ENCODE measurements around the gene CACNG3.

DNA sequence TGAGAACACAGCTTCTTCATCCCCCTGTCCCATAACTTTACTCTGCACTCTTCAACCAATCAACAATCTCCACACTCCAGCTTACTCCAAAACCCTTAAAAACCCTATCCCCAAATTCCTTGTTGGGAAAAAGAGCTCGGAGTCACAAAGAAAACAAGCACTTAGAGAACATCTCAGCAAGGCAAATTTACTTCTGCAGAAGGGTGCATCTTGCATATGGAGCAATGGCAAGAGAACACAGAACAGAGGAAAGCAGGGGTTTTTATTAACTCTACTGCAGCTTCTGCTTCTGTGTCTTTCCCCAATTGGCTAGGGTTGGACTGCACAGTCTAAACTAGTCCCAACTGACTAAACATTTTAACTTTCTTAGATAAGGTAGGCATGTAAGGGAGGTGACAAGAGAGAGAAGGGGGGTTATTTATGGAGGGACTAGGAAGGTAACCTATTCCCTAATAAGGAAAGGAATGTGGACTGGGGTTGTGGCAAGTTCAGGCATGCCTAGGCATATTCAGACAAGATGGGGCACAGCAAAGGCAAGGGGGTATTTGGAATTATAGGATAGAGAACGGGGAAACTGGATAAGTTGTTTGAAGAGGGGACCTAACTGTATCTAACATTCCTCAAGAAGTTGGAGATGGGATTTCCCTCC, 125.5 kb downstream of the CACNG3 start:
- TF ChIP-seq, protein P1, sequence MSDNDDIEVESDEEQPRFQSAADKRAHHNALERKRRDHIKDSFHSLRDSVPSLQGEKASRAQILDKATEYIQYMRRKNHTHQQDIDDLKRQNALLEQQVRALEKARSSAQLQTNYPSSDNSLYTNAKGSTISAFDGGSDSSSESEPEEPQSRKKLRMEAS (IDR thresholded peaks at IDR 0.05): no peak
- no peak for TF ChIP-seq RAD21 (IDR thresholded peaks at IDR 0.05; ENCODE audit: low read depth)
